GM23338 (cell line): ENCODE measurements around the gene RPS6KA4. TPM values are rescaled to one million over a fixed set of nuclear protein-coding genes. Genes with fewer than 3 reads are reported as not detected.

Experiments
- ETS1 ChIP-seq: IDR thresholded peaks from 2 replicates; pipeline ENCODE4 v1.6.1; 2016; ENCODE audit warnings: antibody characterized with exemption
- JUNB ChIP-seq: IDR thresholded peaks from one replicate; pipeline ENCODE4 v1.6.1; 2016; ENCODE audit warnings: antibody characterized with exemption; ENCODE audit not compliant: unreplicated experiment
- POLR2AphosphoS5 ChIP-seq: IDR thresholded peaks from 2 replicates; pipeline ENCODE4 v1.6.1; 2016; ENCODE audit warnings: antibody characterized with exemption, low read depth
- REST ChIP-seq: IDR thresholded peaks from one replicate; pipeline ENCODE4 v1.6.1; 2018; ENCODE audit warnings: antibody characterized with exemption; ENCODE audit not compliant: unreplicated experiment
- STAT1 ChIP-seq: IDR thresholded peaks from one replicate; pipeline ENCODE4 v1.6.1; 2016; ENCODE audit warnings: antibody characterized with exemption; ENCODE audit not compliant: unreplicated experiment
- ZNF114 ChIP-seq: fragments of 250-450 bp; sonication (Bioruptor Pico); IDR thresholded peaks from 2 replicates; pipeline ENCODE4 v1.5.0; 2020; ENCODE audit warnings: mild to moderate bottlenecking, moderate library complexity
- ZNF462 ChIP-seq: fragments of 250-450 bp; sonication (Bioruptor Pico); IDR thresholded peaks from 2 replicates; pipeline ENCODE4 v1.5.0; 2020; ENCODE audit warnings: mild to moderate bottlenecking, moderate library complexity
- polyA plus RNA-seq: library from polyadenylated mRNA; unstranded; fragments of >200 nt; fragmentation: Nextera tagmentation; extraction: Ambion mirVana; gene quantifications from 2 replicates; pipeline ENCODE4 v1.2.1, GENCODE V29; 2016
- total RNA-seq: library from RNA; depleted of rRNA; stranded (reverse); fragments of >200 nt; shearing (Covaris generic); gene quantifications from 2 replicates; pipeline ENCODE4 v1.2.3, GENCODE V29; 2014

RPS6KA4 gene
- total and polyA plus RNA-seq, 2 experiments from 2014 or later: 3.5 to 19.9 TPM

- TF ChIP-seq ZNF462 (CRISPR knock-in tag) (no peak), ETS1 (no peak), REST (no peak), POLR2AphosphoS5 (no peak), ZNF114 (CRISPR knock-in tag) (no peak), STAT1 (no peak), JUNB (no peak)
Observed at GRCh38 chr11:64339754-64340408, 19.1 kb upstream of the RPS6KA4 start, which contains the start of gene CCDC88B (continued).
